Nephron progenitor cell (in vitro differentiated cells): ENCODE measurements around the gene RBPJ.

ENCODE experiments used
- DNase-seq: peaks from one replicate; pipeline ENCODE4 v3.0.0; 2021
- H3K27ac Mint-ChIP-seq: 2 replicates; pipeline ENCODE4 v1.8.0; 2021; ENCODE audit warnings: mild to moderate bottlenecking, moderate library complexity, mixed read lengths
- H3K27me3 Mint-ChIP-seq: 2 replicates; pipeline ENCODE4 v1.8.0; 2021; ENCODE audit warnings: mild to moderate bottlenecking, low read depth, mixed read lengths; ENCODE audit not compliant: poor library complexity
- H3K36me3 Mint-ChIP-seq: 2 replicates; pipeline ENCODE4 v1.8.0; 2021; ENCODE audit warnings: low read depth, mixed read lengths
- H3K4me1 Mint-ChIP-seq: 2 replicates; pipeline ENCODE4 v1.8.0; 2021; ENCODE audit warnings: mixed read lengths
- H3K4me3 Mint-ChIP-seq: 2 replicates; pipeline ENCODE4 v1.8.0; 2021; ENCODE audit warnings: mild to moderate bottlenecking, moderate library complexity, mixed read lengths
- H3K9me3 Mint-ChIP-seq: 2 replicates; pipeline ENCODE4 v1.8.0; 2021; ENCODE audit warnings: mild to moderate bottlenecking, moderate library complexity, mixed read lengths
- CTCF ChIP-seq: fragments of 200-600 bp; sonication (generic); IDR thresholded peaks from 2 replicates; pipeline ENCODE4 v1.5.0; 2021; ENCODE audit warnings: antibody characterized with exemption

The RBPJ gene

DNA sequence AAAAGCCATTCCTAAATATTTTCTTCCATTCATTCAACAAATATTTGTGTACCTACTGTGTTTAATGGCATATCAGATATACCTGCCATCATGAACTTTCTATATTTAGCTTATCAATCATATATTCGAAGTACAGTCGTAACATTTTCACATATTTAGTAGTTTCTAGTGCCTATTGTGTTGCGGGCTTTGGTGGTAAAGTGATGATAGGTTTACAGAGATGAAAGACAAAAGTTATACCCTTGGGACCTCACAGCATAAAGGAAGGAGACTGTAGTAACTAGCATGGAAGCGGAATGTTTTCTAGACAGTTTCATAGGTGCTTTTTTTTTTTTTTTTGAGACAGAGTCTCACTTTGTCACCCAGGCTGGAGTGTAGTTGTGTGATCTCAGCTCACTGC lies 39.5 kb downstream of the RBPJ start:
- Mint-ChIP-seq H3K27me3 (no peaks in the 10 kb centered on the region), H3K9me3 (no peaks in the 10 kb centered on the region), H3K27ac (peak overlapping the region; percentile 88), H3K4me1 (peaks cover 14% of the 10 kb centered on the region), H3K36me3 (no peaks in the 10 kb centered on the region), H3K4me3 (no peak overlapping the region)
- TF ChIP-seq CTCF, result no peak
- no peak for DNase-seq

DNA sequence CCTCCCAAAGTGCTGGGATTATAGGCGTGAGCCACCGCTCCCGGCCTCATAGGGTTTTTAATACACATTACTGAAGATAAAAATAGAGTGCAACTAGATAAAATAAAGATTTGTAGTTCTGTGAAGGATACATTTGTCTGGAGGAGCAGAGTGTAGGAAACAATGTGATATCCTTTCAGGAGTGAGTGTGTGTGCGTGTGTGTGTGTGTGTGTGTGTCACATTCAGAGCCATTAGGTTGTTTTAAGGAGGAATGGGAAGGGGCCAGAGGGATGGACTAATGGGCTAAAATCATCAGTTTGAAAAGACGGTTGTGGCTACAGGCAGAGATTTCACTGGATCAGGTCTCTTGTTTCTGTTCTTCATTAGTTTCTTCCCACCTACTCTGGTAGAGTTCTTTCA lies 40.0 kb downstream of the RBPJ start:
- Mint-ChIP-seq H3K27ac (peak overlapping the region; percentile 88), H3K4me3 (no peak overlapping the region), H3K9me3 (no peaks in the 10 kb centered on the region), H3K27me3 (no peaks in the 10 kb centered on the region), H3K4me1 (peaks cover 14% of the 10 kb centered on the region), H3K36me3 (peaks cover 3% of the 10 kb centered on the region)
- DNase-seq, result no peak
- TF ChIP-seq CTCF, result no peak

GRCh38 chr4:26361297-26361696 lies 40.5 kb downstream of the RBPJ start:
- Mint-ChIP-seq H3K4me1 (peaks cover 14% of the 10 kb centered on the region), H3K27ac (peak overlapping the region; percentile 88), H3K27me3 (no peaks in the 10 kb centered on the region), H3K9me3 (no peaks in the 10 kb centered on the region), H3K4me3 (no peak overlapping the region), H3K36me3 (peaks cover 6% of the 10 kb centered on the region)
- no peak for TF ChIP-seq CTCF
- DNase-seq, result no peak

DNA sequence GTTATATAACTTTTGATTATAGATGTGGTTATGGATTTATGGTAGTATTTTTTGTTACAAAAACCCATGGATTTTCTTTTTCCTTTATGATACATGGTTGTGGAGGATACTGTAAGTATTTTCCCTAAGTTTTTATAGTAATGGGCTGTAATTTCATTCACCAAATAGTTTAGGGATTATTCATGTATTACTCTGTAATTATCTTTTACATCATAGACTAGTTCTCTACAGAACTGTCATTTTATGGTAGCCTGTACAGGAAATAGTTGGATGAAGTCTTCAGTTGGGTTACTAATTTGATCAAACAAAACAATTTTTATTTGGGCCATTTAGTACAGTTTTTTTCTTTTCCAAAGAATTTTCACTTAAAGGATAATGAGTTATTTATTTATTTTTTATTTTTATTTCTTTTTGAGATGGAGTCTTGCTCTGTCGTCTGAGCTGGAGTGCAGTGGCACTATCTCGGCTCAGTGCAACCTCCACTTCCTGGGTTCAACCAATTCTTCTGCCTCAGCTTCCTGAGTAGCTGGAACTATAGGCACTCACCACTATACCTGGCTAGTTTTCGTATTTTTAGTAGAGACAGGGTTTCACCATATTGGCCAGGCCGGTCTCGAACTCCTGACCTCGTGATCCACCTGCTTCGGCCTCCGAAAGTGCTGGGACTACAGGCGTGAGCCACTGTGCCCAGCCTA lies 42.1 kb downstream of the RBPJ start:
- H3K36me3 Mint-ChIP-seq, result peaks cover 15% of the 10 kb centered on the region
- DNase-seq, result no peak
- no peaks in the 10 kb centered on the region for H3K9me3 Mint-ChIP-seq
- H3K4me1 Mint-ChIP-seq, result peaks cover 14% of the 10 kb centered on the region
- H3K27ac Mint-ChIP-seq, result no peak overlapping the region
- no peak overlapping the region for H3K4me3 Mint-ChIP-seq
- H3K27me3 Mint-ChIP-seq, result no peaks in the 10 kb centered on the region
- TF ChIP-seq CTCF, result no peak

- no peak for TF ChIP-seq CTCF
Observed at GRCh38 chr4:26365537-26366150, 44.8 kb downstream of the RBPJ start.

DNA sequence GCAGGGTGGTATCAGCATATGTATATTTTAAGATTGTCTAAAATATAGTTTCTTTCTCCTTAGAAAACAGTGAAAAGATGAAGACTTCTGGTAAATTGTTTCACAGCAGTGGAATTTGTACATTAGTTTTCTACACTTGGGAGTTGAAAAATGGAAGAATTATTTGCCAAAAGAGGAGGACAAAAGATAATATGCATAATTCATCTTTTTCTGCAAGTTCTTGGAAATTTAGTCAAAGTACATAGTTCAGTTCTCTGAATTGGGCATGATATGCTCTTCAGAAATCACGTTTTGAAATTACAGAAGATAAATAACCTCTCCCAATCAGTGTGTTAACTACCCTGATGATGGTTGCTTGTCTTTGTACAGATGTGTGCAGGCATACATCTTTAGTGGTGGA lies 47.0 kb downstream of the RBPJ start:
- TF ChIP-seq CTCF, result no peak
- Mint-ChIP-seq H3K4me3 (no peak overlapping the region), H3K27ac (no peak overlapping the region), H3K9me3 (no peaks in the 10 kb centered on the region), H3K36me3 (peaks cover 41% of the 10 kb centered on the region), H3K27me3 (peaks cover 2% of the 10 kb centered on the region), H3K4me1 (peaks cover 29% of the 10 kb centered on the region)
- no peak for DNase-seq

More at GRCh38 chr4:26365537-26366150, 44.8 kb downstream of the RBPJ start:
- H3K27ac Mint-ChIP-seq, result peak overlapping the region; percentile 9
- no peak for DNase-seq
- H3K4me3 Mint-ChIP-seq, result no peak overlapping the region
- peaks cover 2% of the 10 kb centered on the region for H3K27me3 Mint-ChIP-seq
- H3K36me3 Mint-ChIP-seq, result peaks cover 40% of the 10 kb centered on the region
- H3K9me3 Mint-ChIP-seq, result no peaks in the 10 kb centered on the region
- peaks cover 26% of the 10 kb centered on the region for H3K4me1 Mint-ChIP-seq
